ENCODE measurements around the gene NHERF2. TPM values are rescaled to one million over a fixed set of nuclear protein-coding genes. Genes with fewer than 3 reads are reported as not detected.

Gene NHERF2
- 78.8 TPM for total RNA-seq (ENCODE audit: unreplicated experiment)
- long read RNA-seq, transcript SLC9A3R2-201 (7 exons, 2,194 nt), result major isoform, 31 of 38 reads
- long read RNA-seq, partial matches to known transcripts, result 1 of 38 reads
- long read RNA-seq, other reads (novel, unspliced or antisense), result 3 of 38 reads

GRCh38 chr16:2026461-2027023 lies at the start of gene NHERF2:
Gene NHERF2 (plus strand): TSS chr16:2026902. CDS start chr16:2027006, 104 bp downstream.
- peaks cover 17% of the 10 kb centered on the region for H3K27me3 Mint-ChIP-seq (ENCODE audit: unreplicated experiment)
- H3K4me1 Mint-ChIP-seq (ENCODE audit: unreplicated experiment), result peaks cover 10% of the 10 kb centered on the region
- H3K36me3 Mint-ChIP-seq (ENCODE audit: low read depth, unreplicated experiment), result no peaks in the 10 kb centered on the region
- DNase-seq (ENCODE audit: low spot score), result no peak
- H3K9me3 Mint-ChIP-seq (ENCODE audit: unreplicated experiment), result no peaks in the 10 kb centered on the region
- TF ChIP-seq, protein P1, sequence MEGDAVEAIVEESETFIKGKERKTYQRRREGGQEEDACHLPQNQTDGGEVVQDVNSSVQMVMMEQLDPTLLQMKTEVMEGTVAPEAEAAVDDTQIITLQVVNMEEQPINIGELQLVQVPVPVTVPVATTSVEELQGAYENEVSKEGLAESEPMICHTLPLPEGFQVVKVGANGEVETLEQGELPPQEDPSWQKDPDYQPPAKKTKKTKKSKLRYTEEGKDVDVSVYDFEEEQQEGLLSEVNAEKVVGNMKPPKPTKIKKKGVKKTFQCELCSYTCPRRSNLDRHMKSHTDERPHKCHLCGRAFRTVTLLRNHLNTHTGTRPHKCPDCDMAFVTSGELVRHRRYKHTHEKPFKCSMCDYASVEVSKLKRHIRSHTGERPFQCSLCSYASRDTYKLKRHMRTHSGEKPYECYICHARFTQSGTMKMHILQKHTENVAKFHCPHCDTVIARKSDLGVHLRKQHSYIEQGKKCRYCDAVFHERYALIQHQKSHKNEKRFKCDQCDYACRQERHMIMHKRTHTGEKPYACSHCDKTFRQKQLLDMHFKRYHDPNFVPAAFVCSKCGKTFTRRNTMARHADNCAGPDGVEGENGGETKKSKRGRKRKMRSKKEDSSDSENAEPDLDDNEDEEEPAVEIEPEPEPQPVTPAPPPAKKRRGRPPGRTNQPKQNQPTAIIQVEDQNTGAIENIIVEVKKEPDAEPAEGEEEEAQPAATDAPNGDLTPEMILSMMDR (IDR thresholded peaks at IDR 0.05; ENCODE audit: unreplicated experiment), result no peak
- no peak within 1 kb of the TSS for H3K27ac Mint-ChIP-seq (ENCODE audit: unreplicated experiment)
- H3K4me3 Mint-ChIP-seq (ENCODE audit: unreplicated experiment), result peak within 1 kb of the TSS; percentile 92

DNA sequence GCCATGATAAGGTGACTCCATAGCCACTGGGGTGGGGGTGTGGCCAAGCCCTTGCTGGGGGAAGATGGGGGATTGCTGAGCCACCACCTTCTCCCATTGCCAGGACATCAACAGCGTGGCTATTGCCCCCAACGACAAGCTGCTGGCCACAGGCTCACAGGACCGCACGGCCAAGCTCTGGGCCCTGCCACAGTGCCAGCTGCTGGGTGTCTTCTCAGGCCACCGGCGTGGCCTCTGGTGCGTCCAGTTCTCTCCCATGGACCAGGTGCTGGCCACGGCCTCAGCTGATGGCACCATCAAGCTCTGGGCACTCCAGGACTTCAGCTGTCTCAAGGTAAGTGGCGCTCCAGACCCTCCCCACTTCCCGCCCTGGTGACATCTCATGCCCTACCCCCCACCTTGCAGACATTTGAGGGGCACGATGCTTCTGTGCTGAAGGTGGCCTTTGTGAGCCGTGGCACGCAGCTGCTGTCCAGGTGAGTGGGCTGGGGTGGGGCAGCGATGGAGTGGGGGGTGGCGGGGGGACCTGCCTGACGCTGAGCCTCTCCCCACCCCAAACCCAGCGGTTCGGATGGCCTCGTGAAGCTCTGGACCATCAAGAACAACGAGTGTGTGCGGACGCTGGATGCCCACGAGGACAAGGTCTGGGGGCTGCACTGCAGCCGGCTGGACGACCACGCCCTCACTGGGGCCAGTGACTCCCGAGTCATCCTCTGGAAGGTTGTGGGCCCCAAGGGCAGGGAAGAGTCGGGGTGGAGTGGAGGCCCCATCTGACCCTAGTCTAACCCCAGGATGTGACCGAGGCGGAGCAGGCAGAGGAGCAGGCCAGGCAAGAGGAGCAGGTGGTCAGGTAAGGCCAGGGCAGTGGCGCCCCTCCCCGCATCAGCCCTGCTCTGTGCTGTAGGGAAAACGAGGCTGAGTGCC lies 49.5 kb upstream of the NHERF2 start:
- no peak for DNase-seq (ENCODE audit: low spot score)
- H3K36me3 Mint-ChIP-seq (ENCODE audit: low read depth, unreplicated experiment), result no peaks in the 10 kb centered on the region
- TF ChIP-seq, protein P1 (IDR thresholded peaks at IDR 0.05; ENCODE audit: unreplicated experiment), result no peak
- H3K4me3 Mint-ChIP-seq (ENCODE audit: unreplicated experiment), result no peak overlapping the region
- H3K4me1 Mint-ChIP-seq (ENCODE audit: unreplicated experiment), result peaks cover 9% of the 10 kb centered on the region
- H3K9me3 Mint-ChIP-seq (ENCODE audit: unreplicated experiment), result no peaks in the 10 kb centered on the region
- H3K27me3 Mint-ChIP-seq (ENCODE audit: unreplicated experiment), result peaks cover 18% of the 10 kb centered on the region
- no peak overlapping the region for H3K27ac Mint-ChIP-seq (ENCODE audit: unreplicated experiment)

DNA sequence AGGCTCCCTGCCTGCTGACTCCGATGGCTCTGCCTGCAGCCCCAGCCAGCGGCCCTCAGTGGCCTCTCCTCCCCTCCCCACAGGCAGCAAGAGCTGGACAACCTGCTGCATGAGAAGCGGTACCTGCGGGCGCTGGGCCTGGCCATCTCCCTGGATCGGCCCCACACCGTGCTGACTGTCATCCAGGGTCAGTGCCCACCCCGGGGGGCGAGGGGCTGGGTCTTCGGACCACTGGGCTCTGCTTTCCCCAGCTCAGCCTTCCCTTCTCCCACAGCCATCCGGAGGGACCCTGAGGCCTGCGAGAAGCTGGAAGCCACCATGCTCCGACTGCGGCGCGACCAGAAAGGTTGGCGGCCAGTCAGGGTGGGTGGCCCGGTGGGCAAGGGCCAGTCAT lies 48.8 kb upstream of the NHERF2 start:
- Mint-ChIP-seq H3K9me3 (ENCODE audit: unreplicated experiment) (no peaks in the 10 kb centered on the region), H3K4me3 (ENCODE audit: unreplicated experiment) (no peak overlapping the region), H3K27ac (ENCODE audit: unreplicated experiment) (no peak overlapping the region), H3K36me3 (ENCODE audit: low read depth, unreplicated experiment) (no peaks in the 10 kb centered on the region), H3K4me1 (ENCODE audit: unreplicated experiment) (peaks cover 8% of the 10 kb centered on the region), H3K27me3 (ENCODE audit: unreplicated experiment) (peaks cover 24% of the 10 kb centered on the region)
- no peak for DNase-seq (ENCODE audit: low spot score)
- TF ChIP-seq, protein P1 (IDR thresholded peaks at IDR 0.05; ENCODE audit: unreplicated experiment), result no peak

DNA sequence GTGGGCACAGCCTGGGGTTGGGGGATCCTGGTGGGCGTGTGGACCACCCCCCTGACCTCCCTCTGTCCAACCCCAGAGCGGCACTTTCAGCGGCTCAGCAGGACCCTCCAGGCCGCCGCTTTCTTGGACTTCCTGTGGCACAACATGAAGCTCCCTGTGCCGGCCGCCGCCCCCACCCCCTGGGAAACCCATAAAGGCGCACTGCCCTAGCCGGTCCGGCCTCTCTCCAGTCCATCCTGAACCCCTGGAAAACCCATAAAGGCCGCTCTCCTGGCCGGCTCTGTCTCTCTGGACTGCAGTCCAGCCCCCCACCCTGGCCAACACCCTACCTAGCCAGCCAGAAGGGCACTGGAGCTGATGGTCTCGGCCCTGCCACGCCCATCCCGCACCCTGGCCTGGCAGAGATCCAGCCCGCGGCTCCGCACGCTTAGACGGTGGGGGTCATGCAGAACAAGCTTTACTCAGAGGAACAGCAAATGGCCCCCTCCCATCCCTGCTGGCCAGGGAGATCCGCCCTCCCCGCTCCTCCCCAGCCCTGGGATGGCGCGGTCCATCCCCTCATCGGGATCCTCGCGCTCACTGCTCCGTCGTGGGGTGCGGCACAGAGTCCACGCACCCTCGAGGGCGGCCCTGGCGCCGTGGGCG lies 48.1 kb upstream of the NHERF2 start:
- H3K27me3 Mint-ChIP-seq (ENCODE audit: unreplicated experiment), result peaks cover 25% of the 10 kb centered on the region
- peaks cover 11% of the 10 kb centered on the region for H3K4me1 Mint-ChIP-seq (ENCODE audit: unreplicated experiment)
- no peaks in the 10 kb centered on the region for H3K36me3 Mint-ChIP-seq (ENCODE audit: low read depth, unreplicated experiment)
- no peak overlapping the region for H3K27ac Mint-ChIP-seq (ENCODE audit: unreplicated experiment)
- H3K9me3 Mint-ChIP-seq (ENCODE audit: unreplicated experiment), result no peaks in the 10 kb centered on the region
- DNase-seq (ENCODE audit: low spot score), result no peak
- TF ChIP-seq, protein P1 (IDR thresholded peaks at IDR 0.05; ENCODE audit: unreplicated experiment), result no peak
- no peak overlapping the region for H3K4me3 Mint-ChIP-seq (ENCODE audit: unreplicated experiment)
